HEK293 (cell line): ENCODE data around the gene GNAZ.

ENCODE experiments used
- CTCF ChIA-PET: fragments of 350-600 bp; formaldehyde crosslinking; extraction: SDS; loops from one replicate; lab custom pipeline; 2021; ENCODE audit warnings: antibody characterized with exemption; lab: Yijun Ruan, JAX
- POLR2A ChIA-PET: fragments of 300-600 bp; formaldehyde crosslinking; extraction: SDS; loops from one replicate; lab custom pipeline; 2020; ENCODE audit warnings: antibody characterized with exemption, inconsistent platforms; lab: Yijun Ruan, JAX
- H3K27ac ChIP-seq: fragments of 200-500 bp; sonication (Bioruptor generic); 2 replicates; pipeline ENCODE4 v1.5.1; 2014; ENCODE audit warnings: low read depth, low read length, control low read depth, inconsistent platforms; ENCODE audit errors: extremely low read depth
- H3K36me3 ChIP-seq, 2 experiments: fragments of 200-500 bp in 1 of 2; sonication (Bioruptor generic) in 1 of 2; 1 replicate in 1 of 2; 2 replicates in 1 of 2; pipeline ENCODE4 v1.5.1; 2014 to 2017; ENCODE audit warnings: inconsistent platforms in 2 of 2, low read length in 2 of 2; ENCODE audit not compliant: control insufficient read depth in 2 of 2, insufficient read depth in 1 of 2
- H3K4me1 ChIP-seq: fragments of 200-500 bp; sonication (Bioruptor generic); 2 replicates; pipeline ENCODE4 v1.5.1; 2014; ENCODE audit warnings: mild to moderate bottlenecking, low read length, inconsistent platforms; ENCODE audit not compliant: control insufficient read depth, insufficient read depth
- H3K4me3 ChIP-seq: 2 replicates; pipeline ENCODE4 v1.5.1; 2011; ENCODE audit warnings: low read depth, mild to moderate bottlenecking, control low read depth, low read length, moderate library complexity
- H3K9me3 ChIP-seq: fragments of 200-500 bp; sonication (Bioruptor generic); 2 replicates; pipeline ENCODE4 v1.5.1; 2014; ENCODE audit warnings: low read depth, low read length, inconsistent platforms; ENCODE audit not compliant: control insufficient read depth, insufficient read depth
- CTCF ChIP-seq: fragments of 450-650 bp; formaldehyde crosslinking; IDR thresholded peaks from 2 replicates; pipeline ENCODE4 v1.5.1; 2016; ENCODE audit warnings: missing biosample characterization, missing genetic modification characterization
- EGR2 ChIP-seq: fragments of 450-650 bp; formaldehyde crosslinking; IDR thresholded peaks from 2 replicates; pipeline ENCODE4 v1.5.1; 2016; ENCODE audit warnings: low read depth, missing biosample characterization, missing genetic modification characterization
- GLI2 ChIP-seq: fragments of 450-650 bp; formaldehyde crosslinking; IDR thresholded peaks from 2 replicates; pipeline ENCODE4; 2017; ENCODE audit warnings: missing biosample characterization, missing genetic modification characterization, low read depth, borderline replicate concordance
- GLI4 ChIP-seq: fragments of 450-650 bp; formaldehyde crosslinking; IDR thresholded peaks from 2 replicates; pipeline ENCODE4 v1.5.1; 2016; ENCODE audit warnings: missing biosample characterization, missing genetic modification characterization
- HOXC10 ChIP-seq: sonication (generic); formaldehyde crosslinking; IDR thresholded peaks from 2 replicates; pipeline ENCODE4 v1.8.1; 2023; ENCODE audit warnings: mild to moderate bottlenecking, missing genetic modification reagents
- ZEB2 ChIP-seq: fragments of 450-650 bp; formaldehyde crosslinking; IDR thresholded peaks from 2 replicates; pipeline ENCODE4 v1.5.1; 2016; ENCODE audit warnings: missing biosample characterization, missing genetic modification characterization
- ZFHX2 ChIP-seq: fragments of 450-650 bp; formaldehyde crosslinking; conservative IDR thresholded peaks from 2 replicates; pipeline ENCODE4 v1.5.1; 2016; ENCODE audit warnings: missing biosample characterization, missing genetic modification characterization
- ZNF133 ChIP-seq: fragments of 450-650 bp; formaldehyde crosslinking; IDR thresholded peaks from 2 replicates; pipeline ENCODE4 v1.5.1; 2016; ENCODE audit warnings: missing biosample characterization, missing genetic modification characterization
- ZNF2 ChIP-seq: fragments of 450-650 bp; formaldehyde crosslinking; IDR thresholded peaks from 2 replicates; pipeline ENCODE4 v1.5.1; 2016; ENCODE audit warnings: missing biosample characterization, missing genetic modification characterization
- ZNF211 ChIP-seq: fragments of 450-650 bp; formaldehyde crosslinking; IDR thresholded peaks from 2 replicates; pipeline ENCODE4 v1.5.1; 2016; ENCODE audit warnings: low read depth, missing biosample characterization, missing genetic modification characterization
- ZNF223 ChIP-seq: fragments of 450-650 bp; formaldehyde crosslinking; IDR thresholded peaks from 2 replicates; pipeline ENCODE4 v1.5.1; 2016; ENCODE audit warnings: missing biosample characterization, missing genetic modification characterization
- ZNF280C ChIP-seq: fragments of 450-650 bp; formaldehyde crosslinking; IDR thresholded peaks from 2 replicates; pipeline ENCODE4 v1.5.1; 2016; ENCODE audit warnings: missing biosample characterization, missing genetic modification characterization
- ZNF530 ChIP-seq: fragments of 450-650 bp; formaldehyde crosslinking; IDR thresholded peaks from 2 replicates; pipeline ENCODE4 v1.5.1; 2016; ENCODE audit warnings: low read depth, missing biosample characterization, missing genetic modification characterization
- ZNF560 ChIP-seq: fragments of 450-650 bp; formaldehyde crosslinking; IDR thresholded peaks from 2 replicates; pipeline ENCODE4 v1.5.1; 2017; ENCODE audit warnings: missing biosample characterization, missing genetic modification characterization, borderline replicate concordance
- ZNF624 ChIP-seq: fragments of 450-650 bp; formaldehyde crosslinking; IDR thresholded peaks from 2 replicates; pipeline ENCODE4 v1.5.1; 2017; ENCODE audit warnings: missing biosample characterization, missing genetic modification characterization
- ZNF629 ChIP-seq: fragments of 450-650 bp; formaldehyde crosslinking; IDR thresholded peaks from 2 replicates; pipeline ENCODE4 v1.5.1; 2017; ENCODE audit warnings: missing biosample characterization, missing genetic modification characterization
- ZNF677 ChIP-seq: fragments of 450-650 bp; IDR thresholded peaks from 2 replicates; pipeline ENCODE4 v1.5.0; 2018; ENCODE audit warnings: missing biosample characterization, mild to moderate bottlenecking, missing genetic modification characterization, moderate library complexity
- ZNF837 ChIP-seq: fragments of 450-650 bp; formaldehyde crosslinking; IDR thresholded peaks from 2 replicates; pipeline ENCODE4 v1.5.1; 2016; ENCODE audit warnings: missing biosample characterization, missing genetic modification characterization
- TF ChIP-seq, protein P1 (sequence below): fragments of 450-650 bp; formaldehyde crosslinking; IDR thresholded peaks from 2 replicates; pipeline ENCODE4 v1.5.1; 2016; ENCODE audit warnings: missing biosample characterization, missing genetic modification characterization, borderline replicate concordance

GNAZ gene

GRCh38 chr22:23067691-23068090 lies 2.6 kb upstream of the GNAZ start:
- H3K4me1 ChIP-seq: peaks cover 3% of the 10 kb centered on the region; the same call in 1 of the 2 replicates
- ChIA-PET CTCF (no interaction called here), POLR2A (no interaction called here)
- TF ChIP-seq ZNF837 (tag by site-specific recombination): no peak
- TF ChIP-seq HOXC10 (CRISPR knock-in tag): no peak
- TF ChIP-seq ZEB2 (tag by site-specific recombination): no peak
- H3K9me3 ChIP-seq: no peaks in the 10 kb centered on the region
- no peak overlapping the region for H3K4me3 ChIP-seq
- peaks cover 0 to 3% of the 10 kb centered on the region in 2 experiments; a peak in 1 of 3 replicates for H3K36me3 ChIP-seq
- no peak overlapping the region for H3K27ac ChIP-seq

DNA sequence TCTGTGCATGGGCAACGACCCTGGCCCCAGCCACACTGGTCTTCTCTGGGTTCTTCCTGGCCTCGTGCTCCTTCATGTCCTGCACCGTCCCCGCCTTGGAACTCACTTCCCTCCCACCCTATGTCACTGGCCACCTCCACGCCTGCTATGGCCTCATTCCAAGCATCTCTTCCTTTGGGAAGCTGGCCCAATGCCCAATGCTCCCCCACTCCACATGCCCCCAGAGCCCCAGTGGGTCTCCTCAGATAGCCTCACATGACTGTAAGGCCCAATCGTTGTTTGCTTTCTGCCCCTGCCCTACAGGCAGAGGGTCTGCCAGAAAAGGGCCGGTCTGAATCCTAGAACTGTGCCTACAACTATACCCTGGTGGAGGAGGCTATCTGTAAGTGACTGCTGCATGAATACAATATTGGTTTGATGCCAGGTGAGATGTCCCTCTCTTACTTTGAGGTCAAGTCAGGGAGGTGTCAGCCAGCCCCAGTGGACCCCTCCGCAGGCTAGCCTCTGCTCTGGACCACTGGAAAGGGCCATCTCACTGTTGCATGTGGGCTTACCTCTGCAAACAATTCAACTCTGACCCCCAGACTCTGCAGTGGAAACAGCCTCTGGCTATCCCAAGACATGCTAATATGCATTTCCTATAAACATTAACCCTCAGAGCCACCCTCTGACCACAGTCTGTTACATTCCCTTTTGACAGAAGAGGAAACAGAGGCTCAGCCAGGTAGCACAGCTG lies 2.1 kb upstream of the GNAZ start:
- CTCF ChIA-PET: interaction anchor here (2.0 to 2.7 kb wide), 2 partner anchors 60 to 109 kb away, joined by 5 to 13 read pairs; no protein-coding TSS in a partner anchor
- H3K27ac ChIP-seq: no peak overlapping the region
- peaks cover 0 to 9% of the 10 kb centered on the region in 2 experiments; a peak in 1 of 3 replicates for H3K36me3 ChIP-seq
- no peak overlapping the region for H3K4me3 ChIP-seq
- POLR2A ChIA-PET: no interaction called here
- TF ChIP-seq CTCF (no peak), ZFHX2 (tag by site-specific recombination) (peak; percentile 48), ZNF2 (tag by site-specific recombination) (no peak), ZNF629 (tag by site-specific recombination) (no peak), EGR2 (0 out of 2 replicates have a peak, but pooled peaks have one; percentile 7), GLI2 (no peak), ZNF677 (tag by site-specific recombination) (peak; percentile 70), GLI4 (tag by site-specific recombination) (no peak)
- TF ChIP-seq, protein P1, sequence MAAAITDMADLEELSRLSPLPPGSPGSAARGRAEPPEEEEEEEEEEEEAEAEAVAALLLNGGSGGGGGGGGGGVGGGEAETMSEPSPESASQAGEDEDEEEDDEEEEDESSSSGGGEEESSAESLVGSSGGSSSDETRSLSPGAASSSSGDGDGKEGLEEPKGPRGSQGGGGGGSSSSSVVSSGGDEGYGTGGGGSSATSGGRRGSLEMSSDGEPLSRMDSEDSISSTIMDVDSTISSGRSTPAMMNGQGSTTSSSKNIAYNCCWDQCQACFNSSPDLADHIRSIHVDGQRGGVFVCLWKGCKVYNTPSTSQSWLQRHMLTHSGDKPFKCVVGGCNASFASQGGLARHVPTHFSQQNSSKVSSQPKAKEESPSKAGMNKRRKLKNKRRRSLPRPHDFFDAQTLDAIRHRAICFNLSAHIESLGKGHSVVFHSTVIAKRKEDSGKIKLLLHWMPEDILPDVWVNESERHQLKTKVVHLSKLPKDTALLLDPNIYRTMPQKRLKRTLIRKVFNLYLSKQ (tag by site-specific recombination): no peak
- peaks cover 3% of the 10 kb centered on the region; the same call in 1 of the 2 replicates for H3K4me1 ChIP-seq
- no peaks in the 10 kb centered on the region for H3K9me3 ChIP-seq

GRCh38 chr22:23068832-23069385 lies 1.4 kb upstream of the GNAZ start:
- no peaks in the 10 kb centered on the region for H3K9me3 ChIP-seq
- H3K4me3 ChIP-seq: no peak overlapping the region
- H3K4me1 ChIP-seq: peaks cover 3% of the 10 kb centered on the region; the same call in 1 of the 2 replicates
- POLR2A ChIA-PET: interaction anchor here (1.8 to 2.1 kb wide), 2 partner anchors 20 to 45 kb away, joined by 5 read pairs; no protein-coding TSS in a partner anchor
- peaks cover 0 to 15% of the 10 kb centered on the region in 2 experiments; a peak in 1 of 3 replicates for H3K36me3 ChIP-seq
- TF ChIP-seq ZNF560 (tag by site-specific recombination) (no peak), ZNF133 (tag by site-specific recombination) (no peak), ZNF624 (tag by site-specific recombination) (no peak), ZNF223 (tag by site-specific recombination) (no peak), ZNF280C (no peak), ZNF530 (tag by site-specific recombination) (no peak), ZNF211 (tag by site-specific recombination) (no peak)
- TF ChIP-seq, all 188 proteins: peak for 0
- CTCF ChIA-PET: interaction anchor here (0.6 to 2.7 kb wide), 3 partner anchors 59 to 213 kb away, joined by 3 to 13 read pairs (median 5); no protein-coding TSS in a partner anchor
- no peak overlapping the region for H3K27ac ChIP-seq
